ENCODE results near the gene RNF169.

DNA sequence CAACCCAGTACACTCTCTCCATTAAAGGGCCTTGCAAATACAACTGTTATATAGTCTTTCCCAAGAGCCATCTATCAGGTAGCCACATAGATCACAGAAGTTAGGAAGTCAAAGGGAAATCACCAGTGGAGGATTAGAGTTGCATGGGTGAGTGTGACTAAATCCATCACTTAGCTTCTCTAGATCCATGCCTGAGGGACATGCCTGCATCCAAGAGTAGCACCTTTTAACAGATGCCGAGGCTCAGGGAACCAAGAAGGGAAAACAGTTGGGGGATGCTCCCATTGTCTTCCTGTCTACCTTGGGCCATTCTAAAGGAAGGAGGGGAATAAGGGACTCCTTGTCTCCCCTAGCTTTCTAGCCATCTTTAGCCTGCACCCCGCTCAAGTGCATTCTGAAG lies 122.4 kb downstream of the RNF169 start:
- no peak for TF ChIP-seq EZH2 (IDR thresholded peaks at IDR 0.05; ENCODE audit: borderline replicate concordance, low read depth, low read length, severe bottlenecking)
- TF ChIP-seq CTCF (IDR thresholded peaks at IDR 0.05; ENCODE audit: borderline replicate concordance, extremely low read depth, low read length, poor library complexity, severe bottlenecking) = no peak

Data from DND-41 (cell line).